OCI-LY7 (cell line): ENCODE results near the gene DIAPH1. TPM values are rescaled to one million over a fixed set of nuclear protein-coding genes. Genes with fewer than 3 reads are reported as not detected.

ENCODE experiments used
- BruUV-seq: library from RNA; stranded (reverse); fragments of 400-500 nt; replicated peaks from 2 replicates; lab custom pipeline; 2021; lab: Mats Ljungman, UMichigan
- CTCF ChIA-PET: fragments of 300-600 bp; sonication (Branson Sonifier 250); formaldehyde crosslinking; loops from one replicate; lab custom pipeline; 2022; ENCODE audit warnings: antibody characterized with exemption; ENCODE audit not compliant: unreplicated experiment; lab: Charles Lee
- POLR2A ChIA-PET: fragments of 300-600 bp; sonication (Branson Sonifier 250); formaldehyde crosslinking; loops from one replicate; lab custom pipeline; 2022; ENCODE audit warnings: antibody characterized with exemption; lab: Charles Lee
- DNase-seq: peaks from one replicate; pipeline ENCODE4 v3.0.0-alpha.2; 2015; ENCODE audit warnings: low spot score
- H2AFZ ChIP-seq: fragments of 200-600 bp; sonication (generic), shearing (Covaris generic); 2 replicates; pipeline ENCODE4 v1.6.1; 2014; ENCODE audit warnings: mild to moderate bottlenecking, antibody characterized with exemption, low read length, moderate library complexity
- H3K27ac ChIP-seq: fragments of 200-600 bp; sonication (generic); 2 replicates; pipeline ENCODE4 v1.5.1; 2014; ENCODE audit warnings: mixed run types, low read depth, mild to moderate bottlenecking, moderate library complexity, low read length, inconsistent platforms; ENCODE audit not compliant: poor library complexity, severe bottlenecking
- H3K36me3 ChIP-seq: fragments of 200-600 bp; sonication (generic); 2 replicates; pipeline ENCODE4 v1.6.1; 2014; ENCODE audit warnings: mild to moderate bottlenecking, antibody characterized with exemption, low read length, moderate library complexity, mixed read lengths; ENCODE audit not compliant: insufficient read depth
- H3K4me1 ChIP-seq: fragments of 200-600 bp; sonication (generic); 2 replicates; pipeline ENCODE4 v1.5.1; 2014; ENCODE audit warnings: mild to moderate bottlenecking, low read length; ENCODE audit not compliant: insufficient read depth, poor library complexity, severe bottlenecking
- H3K4me2 ChIP-seq: fragments of 200-600 bp; sonication (generic); 2 replicates; pipeline ENCODE4 v1.6.1; 2014; ENCODE audit warnings: mild to moderate bottlenecking, low read length
- H3K4me3 ChIP-seq: fragments of 200-600 bp; sonication (generic); 2 replicates; pipeline ENCODE4 v1.5.1; 2014; ENCODE audit warnings: mild to moderate bottlenecking, low read depth, low read length; ENCODE audit not compliant: poor library complexity, severe bottlenecking
- H3K79me2 ChIP-seq: fragments of 200-600 bp; sonication (generic); 2 replicates; pipeline ENCODE4 v1.6.1; 2016; ENCODE audit warnings: low read depth, mild to moderate bottlenecking, low read length, moderate library complexity, mixed read lengths; ENCODE audit not compliant: insufficient read depth
- H3K9me2 ChIP-seq: fragments of 200-600 bp; sonication (generic); 2 replicates; pipeline ENCODE4 v1.6.1; 2016; ENCODE audit warnings: mild to moderate bottlenecking, low read length, mixed read lengths; ENCODE audit not compliant: insufficient read depth
- H3K9me3 ChIP-seq: fragments of 200-600 bp; sonication (generic); 2 replicates; pipeline ENCODE4 v1.6.1; 2014; ENCODE audit warnings: mild to moderate bottlenecking, mixed run types, low read length, mixed read lengths
- H4K20me1 ChIP-seq: fragments of 200-600 bp; sonication (generic); 2 replicates; pipeline ENCODE4 v1.6.1; 2014; ENCODE audit warnings: mild to moderate bottlenecking, antibody characterized with exemption, low read length, moderate library complexity, mixed read lengths; ENCODE audit not compliant: insufficient read depth
- CTCF ChIP-seq: fragments of 200-600 bp; sonication (generic); conservative IDR thresholded peaks from 2 replicates; pipeline ENCODE4 v1.5.1; 2014; ENCODE audit warnings: mild to moderate bottlenecking, antibody characterized with exemption, low read length, moderate library complexity, mixed read lengths
- EZH2phosphoT487 ChIP-seq: fragments of 200-600 bp; sonication (generic); IDR thresholded peaks from 2 replicates; pipeline ENCODE4 v1.6.1; 2018; ENCODE audit warnings: low read depth, borderline replicate concordance, mild to moderate bottlenecking, mixed run types, antibody characterized with exemption, low read length, moderate library complexity, mixed read lengths
- intact Hi-C: fragments of 100-400 bp; cut with micrococcal nuclease; formaldehyde crosslinking; loops from one replicate; pipeline ENCODE4 v1.10.0; 2022; ENCODE audit not compliant: unreplicated experiment
- total RNA-seq, 2 experiments: library from RNA; depleted of rRNA in 1 of 2; stranded (reverse); fragments of >200 nt in 1 of 2; shearing (Covaris generic) in 1 of 2; gene quantifications; 2 replicates each; pipeline ENCODE4 v1.2.3, GENCODE V29; 2014 to 2022

The DIAPH1 gene
- total RNA-seq, 2 experiments from 2014 or later, result 78.8 to 174 TPM

- H3K9me3 ChIP-seq, result no peaks in the 10 kb centered on the region
- ChIA-PET CTCF (no interaction called here), POLR2A (interaction anchor here (0.7 to 1.3 kb wide), 2 partner anchors 9 kb away, joined by 3 to 4 read pairs; no protein-coding TSS in a partner anchor)
- peaks cover 95% of the 10 kb centered on the region for H3K36me3 ChIP-seq
- H3K4me3 ChIP-seq, result no peak overlapping the region
- no peaks in the 10 kb centered on the region for H3K9me2 ChIP-seq
- no peaks in the 10 kb centered on the region for H4K20me1 ChIP-seq
- no peak for TF ChIP-seq CTCF
- H3K79me2 ChIP-seq, result no peaks in the 10 kb centered on the region
- intact Hi-C loops, result loop anchor here (10.0 kb wide), 1 partner anchor 351 kb away; the partner anchor contains the start of gene PCDHB13
- no peak overlapping the region for H2AFZ ChIP-seq
- no peak for DNase-seq
- no peak overlapping the region for H3K27ac ChIP-seq
- BruUV-seq, result no TSS peak
- H3K4me1 ChIP-seq, result peaks cover 14% of the 10 kb centered on the region
- no peak overlapping the region for H3K4me2 ChIP-seq
These were observed 52.8 kb downstream of the DIAPH1 start for GRCh38 chr5:141565826-141566570.

- peak; percentile 97 for DNase-seq
- intact Hi-C loops, result loop anchor here (1.0 to 10.0 kb wide), 4 partner anchors 53 to 349 kb away; partner anchors contain the start of genes DIAPH1, PCDHB13, PCDHGB2 and PCDHGB7
- H3K79me2 ChIP-seq, result no peaks in the 10 kb centered on the region
- ChIA-PET CTCF (interaction anchor here (0.6 to 3.2 kb wide), 22 partner anchors 10 to 208 kb away, joined by 3 to 23 read pairs (median 3); partner anchors contain the start of genes PCDHGA10, PCDHGA11, PCDHGB3 and PCDHGB5), POLR2A (interaction anchor here (0.5 to 2.1 kb wide), 19 partner anchors 8 to 244 kb away, joined by 3 to 8 read pairs (median 4); partner anchors contain the start of genes PCDHGA10, PCDHGA11, PCDHGB2 and PCDHGB3)
- H3K4me2 ChIP-seq, result peak overlapping the region; percentile 14; the same call in 1 of the 2 replicates
- H3K4me3 ChIP-seq, result no peak overlapping the region
- H2AFZ ChIP-seq, result no peak overlapping the region
- BruUV-seq, result no TSS peak
- no peak for TF ChIP-seq EZH2phosphoT487
- TF ChIP-seq CTCF, result peak; percentile 100
- H3K27ac ChIP-seq, result peak overlapping the region; percentile 54
- no peaks in the 10 kb centered on the region for H3K9me2 ChIP-seq
- no peaks in the 10 kb centered on the region for H4K20me1 ChIP-seq
- H3K9me3 ChIP-seq, result no peaks in the 10 kb centered on the region
- H3K36me3 ChIP-seq, result peaks cover 92% of the 10 kb centered on the region; the same call in 1 of the 2 replicates
- H3K4me1 ChIP-seq, result peaks cover 8% of the 10 kb centered on the region
These were observed 54.5 kb downstream of the DIAPH1 start for GRCh38 chr5:141564216-141564692.
